Calu3 (cell line): ENCODE results near the gene LOXL4. TPM values are rescaled to one million over a fixed set of nuclear protein-coding genes. Genes with fewer than 3 reads are reported as not detected.

ENCODE experiments used
- BruUV-seq: library from RNA; stranded (reverse); fragments of 400-500 nt; replicated peaks from 2 replicates; lab custom pipeline; 2021; lab: Mats Ljungman, UMichigan
- CTCF ChIA-PET: fragments of 300-600 bp; sonication (Branson Sonifier 250); formaldehyde crosslinking; loops from one replicate; lab custom pipeline; 2022; ENCODE audit warnings: antibody characterized with exemption; lab: Charles Lee
- DNase-seq: peaks from one replicate; pipeline ENCODE4 v3.0.0; 2022
- H3K27ac Mint-ChIP-seq: one replicate; pipeline ENCODE4 v1.8.0; 2022; ENCODE audit warnings: mixed read lengths; ENCODE audit not compliant: unreplicated experiment
- H3K27me3 Mint-ChIP-seq: one replicate; pipeline ENCODE4 v1.8.0; 2022; ENCODE audit warnings: mixed read lengths; ENCODE audit not compliant: unreplicated experiment
- H3K36me3 Mint-ChIP-seq: one replicate; pipeline ENCODE4 v1.8.0; 2022; ENCODE audit warnings: mild to moderate bottlenecking, moderate library complexity, mixed read lengths; ENCODE audit not compliant: insufficient read depth, unreplicated experiment
- H3K4me1 Mint-ChIP-seq: one replicate; pipeline ENCODE4 v1.8.0; 2022; ENCODE audit warnings: mild to moderate bottlenecking, low read depth, mixed read lengths; ENCODE audit not compliant: unreplicated experiment
- H3K4me3 Mint-ChIP-seq: one replicate; pipeline ENCODE4 v1.8.0; 2022; ENCODE audit warnings: mild to moderate bottlenecking, low read depth, moderate library complexity, mixed read lengths; ENCODE audit not compliant: unreplicated experiment
- H3K9me3 Mint-ChIP-seq: one replicate; pipeline ENCODE4 v1.8.0; 2022; ENCODE audit warnings: low read depth, mixed read lengths; ENCODE audit not compliant: unreplicated experiment
- CTCF ChIP-seq: fragments of 200-600 bp; IDR thresholded peaks from one replicate; pipeline ENCODE4 v1.8.0; 2022; ENCODE audit warnings: antibody characterized with exemption; ENCODE audit not compliant: unreplicated experiment
- intact Hi-C: fragments of 100-400 bp; cut with micrococcal nuclease; formaldehyde crosslinking; loops from one replicate; pipeline ENCODE4 v1.10.0; 2022; ENCODE audit not compliant: unreplicated experiment
- total RNA-seq: library from RNA; stranded (reverse); gene quantifications from 2 replicates; pipeline ENCODE4 v1.2.3, GENCODE V29; 2022

Gene LOXL4
- total RNA-seq, 1 experiment from 2014 or later = 2.2 TPM

GRCh38 chr10:98248018-98248417 is 20.0 kb downstream of the LOXL4 start:
- intact Hi-C loops = no loop called here
- Mint-ChIP-seq H3K4me3 (no peak overlapping the region), H3K27ac (no peak overlapping the region), H3K27me3 (no peaks in the 10 kb centered on the region), H3K36me3 (no peaks in the 10 kb centered on the region), H3K9me3 (no peaks in the 10 kb centered on the region), H3K4me1 (no peaks in the 10 kb centered on the region)
- CTCF ChIA-PET = no interaction called here
- DNase-seq = no peak
- no TSS peak for BruUV-seq
- TF ChIP-seq CTCF = no peak

GRCh38 chr10:98246911-98247805 is 20.8 kb downstream of the LOXL4 start:
- intact Hi-C loops = no loop called here
- TF ChIP-seq CTCF = no peak
- no TSS peak for BruUV-seq
- no peak for DNase-seq
- Mint-ChIP-seq H3K27ac (no peak overlapping the region), H3K4me1 (no peaks in the 10 kb centered on the region), H3K9me3 (no peaks in the 10 kb centered on the region), H3K36me3 (no peaks in the 10 kb centered on the region), H3K4me3 (no peak overlapping the region), H3K27me3 (no peaks in the 10 kb centered on the region)
- CTCF ChIA-PET = no interaction called here

GRCh38 chr10:98244586-98244985 is 23.4 kb downstream of the LOXL4 start:
- no peaks in the 10 kb centered on the region for H3K27me3 Mint-ChIP-seq
- H3K27ac Mint-ChIP-seq = no peak overlapping the region
- no peak for DNase-seq
- BruUV-seq = no TSS peak
- H3K9me3 Mint-ChIP-seq = no peaks in the 10 kb centered on the region
- H3K4me3 Mint-ChIP-seq = no peak overlapping the region
- H3K4me1 Mint-ChIP-seq = no peaks in the 10 kb centered on the region
- TF ChIP-seq CTCF = no peak
- no peaks in the 10 kb centered on the region for H3K36me3 Mint-ChIP-seq
- CTCF ChIA-PET = no interaction called here
- intact Hi-C loops = no loop called here

- no peaks in the 10 kb centered on the region for H3K9me3 Mint-ChIP-seq
- DNase-seq = no peak
- H3K36me3 Mint-ChIP-seq = no peaks in the 10 kb centered on the region
- intact Hi-C loops = no loop called here
- no peaks in the 10 kb centered on the region for H3K4me1 Mint-ChIP-seq
- CTCF ChIA-PET = no interaction called here
- H3K4me3 Mint-ChIP-seq = no peak overlapping the region
- no TSS peak for BruUV-seq
- no peaks in the 10 kb centered on the region for H3K27me3 Mint-ChIP-seq
- H3K27ac Mint-ChIP-seq = no peak overlapping the region
- no peak for TF ChIP-seq CTCF
These were observed 23.9 kb downstream of the LOXL4 start for GRCh38 chr10:98244141-98244540.
